SK-N-SH treated with all-trans-retinoic acid at 6 μM for 48 hours (cell line): Measurements from ENCODE around the gene FDX1.

Experiments
- ATAC-seq: fragments of 200-7000 bp; cut with Tn5 transposase; 3 replicates; pipeline ENCODE4 v1.9.1; 2020; ENCODE audit warnings: mild to moderate bottlenecking, moderate library complexity
- ARNTL ChIP-seq: fragments of 450-650 bp; formaldehyde crosslinking; IDR thresholded peaks from 2 replicates; pipeline ENCODE4 v1.5.0; 2020; ENCODE audit warnings: low read depth, mild to moderate bottlenecking, moderate library complexity, borderline replicate concordance
- BACH2 ChIP-seq: fragments of 250-450 bp; sonication (Bioruptor Pico); IDR thresholded peaks from 2 replicates; pipeline ENCODE4 v1.9.0; 2021; ENCODE audit warnings: mild to moderate bottlenecking, borderline replicate concordance
- CREB5 ChIP-seq: fragments of 250-450 bp; sonication (Bioruptor Pico); IDR thresholded peaks from 2 replicates; pipeline ENCODE4 v1.5.1; 2020; ENCODE audit warnings: low read depth, mild to moderate bottlenecking, moderate library complexity
- CSDC2 ChIP-seq: fragments of 250-450 bp; sonication (Bioruptor Pico); IDR thresholded peaks from 2 replicates; pipeline ENCODE4 v1.5.0; 2020; ENCODE audit warnings: mild to moderate bottlenecking, moderate library complexity
- CSRNP3 ChIP-seq: fragments of 250-450 bp; sonication (Bioruptor Pico); IDR thresholded peaks from 2 replicates; pipeline ENCODE4 v1.5.1; 2021; ENCODE audit warnings: mild to moderate bottlenecking, moderate library complexity
- ESRRG ChIP-seq: fragments of 250-450 bp; sonication (Bioruptor Pico); IDR thresholded peaks from 2 replicates; pipeline ENCODE4 v1.6.1; 2021; ENCODE audit warnings: mild to moderate bottlenecking
- GLIS3 ChIP-seq: fragments of 250-450 bp; sonication (Bioruptor Pico); IDR thresholded peaks from 2 replicates; pipeline ENCODE4 v1.5.0; 2020; ENCODE audit warnings: mild to moderate bottlenecking, moderate library complexity
- ISL1 ChIP-seq: fragments of 250-450 bp; sonication (Bioruptor Pico); IDR thresholded peaks from 2 replicates; pipeline ENCODE4 v2.1.2; 2022; ENCODE audit warnings: mild to moderate bottlenecking, moderate library complexity
- OSR1 ChIP-seq: fragments of 250-450 bp; sonication (Bioruptor Pico); IDR thresholded peaks from 2 replicates; pipeline ENCODE4 v1.8.0; 2022; ENCODE audit warnings: moderate library complexity, mild to moderate bottlenecking, inconsistent platforms
- PATZ1 ChIP-seq: fragments of 250-450 bp; sonication (Bioruptor Pico); IDR thresholded peaks from 2 replicates; pipeline ENCODE4 v1.8.0; 2020; ENCODE audit warnings: mild to moderate bottlenecking, moderate library complexity, borderline replicate concordance
- POU6F1 ChIP-seq: fragments of 250-450 bp; sonication (Bioruptor Pico); IDR thresholded peaks from 2 replicates; pipeline ENCODE4 v1.8.0; 2021; ENCODE audit warnings: low read depth, mild to moderate bottlenecking, moderate library complexity, borderline replicate concordance
- PPARA ChIP-seq: fragments of 250-450 bp; sonication (Bioruptor Pico); IDR thresholded peaks from 2 replicates; pipeline ENCODE4 v1.5.0; 2020; ENCODE audit warnings: mild to moderate bottlenecking, borderline replicate concordance
- RARB ChIP-seq: fragments of 250-450 bp; sonication (Bioruptor Pico); IDR thresholded peaks from 2 replicates; pipeline ENCODE4 v1.8.0; 2021; ENCODE audit warnings: mild to moderate bottlenecking, moderate library complexity
- SNAI2 ChIP-seq: fragments of 250-450 bp; sonication (Bioruptor Pico); IDR thresholded peaks from 2 replicates; pipeline ENCODE4 v1.5.0; 2020; ENCODE audit warnings: mild to moderate bottlenecking, moderate library complexity
- TCF4 ChIP-seq: fragments of 250-450 bp; sonication (Bioruptor Pico); IDR thresholded peaks from 2 replicates; pipeline ENCODE4 v1.8.0; 2021; ENCODE audit warnings: mild to moderate bottlenecking, moderate library complexity, borderline replicate concordance
- TOX ChIP-seq: fragments of 250-450 bp; sonication (Bioruptor Pico); IDR thresholded peaks from 2 replicates; pipeline ENCODE4 v1.8.0; 2021; ENCODE audit warnings: mild to moderate bottlenecking, moderate library complexity, borderline replicate concordance
- TSHZ2 ChIP-seq: fragments of 250-450 bp; sonication (Bioruptor Pico); IDR thresholded peaks from 2 replicates; pipeline ENCODE4 v1.5.0; 2020; ENCODE audit warnings: mild to moderate bottlenecking, moderate library complexity
- ZC3H10 ChIP-seq: fragments of 250-450 bp; sonication (Bioruptor Pico); IDR thresholded peaks from 2 replicates; pipeline ENCODE4 v1.5.1; 2021; ENCODE audit warnings: mild to moderate bottlenecking, moderate library complexity
- ZFP3 ChIP-seq: fragments of 250-450 bp; sonication (Bioruptor Pico); IDR thresholded peaks from 2 replicates; pipeline ENCODE4 v1.5.0; 2020; ENCODE audit warnings: mild to moderate bottlenecking, moderate library complexity
- ZFP30 ChIP-seq: fragments of 450-650 bp; formaldehyde crosslinking; IDR thresholded peaks from 2 replicates; pipeline ENCODE4 v1.5.0; 2022; ENCODE audit warnings: mild to moderate bottlenecking, moderate library complexity
- ZNF565 ChIP-seq: fragments of 450-650 bp; formaldehyde crosslinking; conservative IDR thresholded peaks from 2 replicates; pipeline ENCODE4 v1.5.0; 2020; ENCODE audit warnings: low read depth, mild to moderate bottlenecking, moderate library complexity
- ZNF70 ChIP-seq: fragments of 450-650 bp; formaldehyde crosslinking; IDR thresholded peaks from 2 replicates; pipeline ENCODE4 v1.5.0; 2020; ENCODE audit warnings: mild to moderate bottlenecking, moderate library complexity
- ZNF8 ChIP-seq: fragments of 450-650 bp; formaldehyde crosslinking; IDR thresholded peaks from 2 replicates; pipeline ENCODE4 v1.5.0; 2020; ENCODE audit warnings: mild to moderate bottlenecking, moderate library complexity

Gene FDX1

GRCh38 chr11:110472858-110473257, 43.1 kb downstream of the FDX1 start:
- no peak for ATAC-seq
- TF ChIP-seq TOX (no peak), ZFP3 (no peak), RARB (CRISPR knock-in tag) (no peak), ARNTL (no peak), TCF4 (CRISPR knock-in tag) (no peak), POU6F1 (CRISPR knock-in tag) (no peak), CSDC2 (no peak), PATZ1 (CRISPR knock-in tag) (no peak), CSRNP3 (no peak), TSHZ2 (no peak)

- ATAC-seq: 0 out of 3 replicates have a peak, but pooled peaks have one; percentile 14
- TF ChIP-seq POU6F1 (CRISPR knock-in tag): no peak
- no peak for TF ChIP-seq CREB5 (CRISPR knock-in tag)
- TF ChIP-seq ZNF8 (CRISPR knock-in tag): no peak
- TF ChIP-seq ARNTL: no peak
- no peak for TF ChIP-seq ESRRG
- TF ChIP-seq ZNF565 (CRISPR knock-in tag): no peak
- TF ChIP-seq RARB (CRISPR knock-in tag): no peak
- TF ChIP-seq ZC3H10 (CRISPR knock-in tag): no peak
- no peak for TF ChIP-seq ZFP3
- no peak for TF ChIP-seq SNAI2 (CRISPR knock-in tag)
- no peak for TF ChIP-seq ZFP30 (CRISPR knock-in tag)
- TF ChIP-seq PPARA (CRISPR knock-in tag): no peak
- no peak for TF ChIP-seq ISL1 (CRISPR knock-in tag)
- TF ChIP-seq BACH2 (CRISPR knock-in tag): no peak
- no peak for TF ChIP-seq OSR1 (CRISPR knock-in tag)
Measured at GRCh38 chr11:110473706-110474105, 44.0 kb downstream of the FDX1 start.

GRCh38 chr11:110474578-110474977, 44.8 kb downstream of the FDX1 start:
- TF ChIP-seq TCF4 (CRISPR knock-in tag) (no peak), ZC3H10 (CRISPR knock-in tag) (no peak), GLIS3 (CRISPR knock-in tag) (no peak), SNAI2 (CRISPR knock-in tag) (no peak), CSDC2 (no peak), PATZ1 (CRISPR knock-in tag) (no peak), ISL1 (CRISPR knock-in tag) (no peak), CREB5 (CRISPR knock-in tag) (no peak), ZFP3 (no peak), OSR1 (CRISPR knock-in tag) (no peak), ZNF8 (CRISPR knock-in tag) (no peak), ZFP30 (CRISPR knock-in tag) (no peak), ESRRG (no peak), ZNF70 (no peak)
- ATAC-seq: no peak
